ENCODE data around the gene SRPX2. TPM values are rescaled to one million over a fixed set of nuclear protein-coding genes. Genes with fewer than 3 reads are reported as not detected.

SRPX2 gene
- total RNA-seq (2022; extraction: Qiagen RNA extraction): 2.1 to 3.4 TPM (median 2.7 TPM) in 5 replicates

GRCh38 chrX:100643956-100644860 is at the start of gene SRPX2:
SRPX2 (plus strand) TSS chrX:100644199; CDS start chrX:100646323, 2,124 bp downstream.

GRCh38 chrX:100636321-100636991 is 7.5 kb upstream of the SRPX2 start, which contains the start of gene TSPAN6:
TSPAN6 (minus strand) TSS chrX:100636806; CDS start chrX:100636694, 112 bp downstream.

Other genes with a start within 250 kb of the SRPX2 start
- 0.01 to 0.04 TPM (median 0.02 TPM) in 3 of 5 replicates, not detected in the others for gene PCDH19, start 233.9 kb upstream of the SRPX2 start, total RNA-seq (2022; extraction: Qiagen RNA extraction)
- not detected in 5 replicates for gene TNMD, start 59.3 kb upstream of the SRPX2 start, total RNA-seq (2022; extraction: Qiagen RNA extraction)
- 36.9 to 43.3 TPM (median 38.8 TPM) in 5 replicates for gene TSPAN6, start 7.4 kb upstream of the SRPX2 start, total RNA-seq (2022; extraction: Qiagen RNA extraction)
- gene SYTL4, start 87.9 kb downstream of the SRPX2 start, total RNA-seq (2022; extraction: Qiagen RNA extraction): 2.0 to 4.4 TPM (median 3.0 TPM) in 5 replicates
- gene CSTF2, start 176.2 kb downstream of the SRPX2 start, total RNA-seq (2022; extraction: Qiagen RNA extraction): 29.3 to 32.7 TPM (median 30.9 TPM) in 5 replicates
- gene NOX1, start 230.2 kb downstream of the SRPX2 start, total RNA-seq (2022; extraction: Qiagen RNA extraction): 0.07 to 0.14 TPM (median 0.10 TPM) in 3 of 5 replicates, not detected in the others

Measured in A549 treated with Mapracorat at 1 μM for 4 hours (cell line).